ENCODE results near the gene DOCK3. TPM values are rescaled to one million over a fixed set of nuclear protein-coding genes. Genes with fewer than 3 reads are reported as not detected.

Gene DOCK3
- total and polyA plus RNA-seq, 2 of the 4 experiments (the other 2 are of a cell fraction) = under 0.01 to 0.12 TPM

DNA sequence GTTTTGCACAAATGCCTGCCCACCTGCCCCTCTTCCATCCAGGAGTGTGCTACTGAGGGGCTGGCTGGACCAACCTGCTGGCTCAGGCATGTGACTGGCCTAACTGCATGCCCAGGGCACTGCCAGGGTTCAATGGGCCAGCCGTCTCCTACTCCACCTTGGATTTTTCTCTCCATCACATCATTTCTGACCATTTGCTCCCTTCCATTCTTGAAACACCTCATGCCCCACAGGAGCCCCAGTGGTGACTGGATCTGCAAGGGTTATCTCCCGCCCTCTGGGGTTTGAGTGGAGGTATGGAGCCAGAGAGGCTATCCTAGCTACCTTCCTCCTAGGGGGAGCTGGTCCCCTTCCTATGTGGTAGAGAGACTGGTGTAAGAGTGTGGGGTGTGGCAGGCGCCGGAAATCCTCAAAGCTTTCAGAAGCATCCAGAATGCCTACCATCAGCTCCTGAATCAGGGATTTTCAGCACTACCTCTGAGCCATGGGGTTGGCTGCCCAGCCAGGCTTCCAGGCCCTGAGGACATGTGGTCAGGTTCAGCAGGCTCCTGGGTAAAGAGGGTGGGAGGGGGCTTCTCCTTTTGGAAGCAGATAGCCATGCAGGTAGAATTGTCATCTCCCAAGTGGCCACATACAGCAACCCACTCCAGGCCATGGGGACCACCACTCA is 707.5 kb downstream of the DOCK3 start:
- Histone ChIP-seq H2AK9ac (replicated peaks; ENCODE audit: low read depth, low read length, poor library complexity) (no peak overlapping the region), H3K36me3 (ENCODE audit: control insufficient read depth, insufficient read depth, low read length) (peaks cover 5% of the 10 kb centered on the region; the same call in 1 of the 2 replicates), H3K79me1 (ENCODE audit: low read depth in 1 of 2, low read length in 2 of 2) (peaks cover 17 to 30% of the 10 kb centered on the region in 2 experiments), H3K56ac (ENCODE audit: extremely low read depth, insufficient read depth, low read length) (no peak overlapping the region), H3K18ac (ENCODE audit: low read depth, low read length) (no peak overlapping the region), H4K91ac (ENCODE audit: insufficient read depth, low read depth, low read length) (no peak overlapping the region), H3K9me1 (ENCODE audit: insufficient read depth, low read length) (no peaks in the 10 kb centered on the region), H2BK15ac (ENCODE audit: low read depth, low read length) (no peak overlapping the region), H3K9me3 (ENCODE audit: control insufficient read depth, insufficient read depth, low read length) (no peaks in the 10 kb centered on the region), H3K4me1 (ENCODE audit: control insufficient read depth, insufficient read depth, low read length) (peaks cover 6% of the 10 kb centered on the region), H3K9ac (ENCODE audit: low read depth, low read length) (no peak overlapping the region), H3K27me3 (ENCODE audit: control insufficient read depth, insufficient read depth, low read length) (peaks cover 5% of the 10 kb centered on the region), H3K4me2 (ENCODE audit: low read depth, low read length) (no peak overlapping the region), H4K20me1 (ENCODE audit: insufficient read depth, low read length) (peaks cover 11% of the 10 kb centered on the region), H4K8ac (ENCODE audit: low read depth in 2 of 2, low read length in 2 of 2) (no peak overlapping the region), H3K14ac (replicated peaks; ENCODE audit: low read depth, low read length) (no peak overlapping the region), H2BK5ac (ENCODE audit: low read depth, low read length, poor library complexity, severe bottlenecking) (no peak overlapping the region), H2AK5ac (ENCODE audit: low read depth, low read length) (no peak overlapping the region), H3K23ac (ENCODE audit: low read depth, low read length) (no peak overlapping the region), H2BK20ac (ENCODE audit: low read depth, low read length) (no peak overlapping the region), H3K27ac (ENCODE audit: insufficient read depth, low read length) (no peak overlapping the region), H4K5ac (ENCODE audit: low read depth, low read length) (no peak overlapping the region), H3K4me3 (ENCODE audit: insufficient read depth, low read depth, low read length) (no peak overlapping the region), H2AFZ (replicated peaks; ENCODE audit: low read length, poor library complexity) (no peak overlapping the region), H2BK120ac (ENCODE audit: low read depth, low read length) (no peak overlapping the region), H3K4ac (ENCODE audit: low read depth, low read length) (no peak overlapping the region)
- CTCF ChIA-PET = no interaction called here
- ATAC-seq (ENCODE audit: low read depth) (no peak), DNase-seq (no peak)
- WGBS, 2 experiments (ENCODE audit: extremely low coverage in 2 of 2, insufficient read length in 1 of 2) = no CpG with 5 or more reads among the region's 4 CpGs
- no peak for TF ChIP-seq CTCF (conservative IDR thresholded peaks at IDR 0.05; ENCODE audit: low read depth, low read length)
- TF ChIP-seq ELK1 (IDR thresholded peaks at IDR 0.05; ENCODE audit: borderline replicate concordance, low read depth, low read length) = no peak
- TF ChIP-seq FOS (IDR thresholded peaks at IDR 0.05; ENCODE audit: low read depth, low read length) = no peak
- TF ChIP-seq CHD1 (IDR thresholded peaks at IDR 0.05; ENCODE audit: low read depth, low read length) = no peak
- TF ChIP-seq MXI1 (IDR thresholded peaks at IDR 0.05; ENCODE audit: borderline replicate concordance, low read depth, low read length) = no peak
- TF ChIP-seq, protein P1, sequence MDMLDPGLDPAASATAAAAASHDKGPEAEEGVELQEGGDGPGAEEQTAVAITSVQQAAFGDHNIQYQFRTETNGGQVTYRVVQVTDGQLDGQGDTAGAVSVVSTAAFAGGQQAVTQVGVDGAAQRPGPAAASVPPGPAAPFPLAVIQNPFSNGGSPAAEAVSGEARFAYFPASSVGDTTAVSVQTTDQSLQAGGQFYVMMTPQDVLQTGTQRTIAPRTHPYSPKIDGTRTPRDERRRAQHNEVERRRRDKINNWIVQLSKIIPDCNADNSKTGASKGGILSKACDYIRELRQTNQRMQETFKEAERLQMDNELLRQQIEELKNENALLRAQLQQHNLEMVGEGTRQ (IDR thresholded peaks at IDR 0.05; ENCODE audit: low read depth, low read length) = no peak
- TF ChIP-seq RCOR1 (IDR thresholded peaks at IDR 0.05; ENCODE audit: insufficient replicate concordance, low read length) = no peak
- TF ChIP-seq SMC3 (IDR thresholded peaks at IDR 0.05; ENCODE audit: low read depth, low read length) = no peak
- no peak for TF ChIP-seq MAFK (IDR thresholded peaks at IDR 0.05; ENCODE audit: low read depth, low read length)
- in situ Hi-C loops (cut with MboI; ENCODE audit: low sequenced_read_pairs) = loop anchor here (25.0 kb wide), 2 partner anchors 555 to 1045 kb away; partner anchors contain the start of genes PARP3, RASSF1, RRP9 and TUSC2
- BruUV-seq (replicated peaks) = no TSS peak
- dilution Hi-C loops (cut with HindIII; ENCODE audit: low sequenced_read_pairs, unreplicated experiment) = no loop called here
- intact Hi-C loops (cut with micrococcal nuclease) = no loop called here
- POLR2A ChIA-PET (ENCODE audit: unreplicated experiment) = no interaction called here

Data from IMR-90 (cell line).